Esophagus muscularis mucosa (tissue), 4 donors: Measurements from ENCODE around the gene ADGRG6.

ENCODE experiments used
- CTCF ChIP-seq, 3 experiments: fragments of 200-600 bp in 2 of 3; fragments of 450-650 bp in 1 of 3; sonication (generic) in 2 of 3; IDR thresholded peaks; one replicate each; pipeline ENCODE4 v1.5.1; 2017 to 2019; ENCODE audit warnings: antibody characterized with exemption in 3 of 3, mild to moderate bottlenecking in 2 of 3, moderate library complexity in 1 of 3
- EP300 ChIP-seq: sonication (generic); formaldehyde crosslinking; IDR thresholded peaks from one replicate; pipeline ENCODE4 v1.6.1; 2017; ENCODE audit warnings: antibody characterized with exemption
- POLR2A ChIP-seq: fragments of 450-650 bp; IDR thresholded peaks from one replicate; pipeline ENCODE4 v1.6.1; 2017; ENCODE audit warnings: antibody characterized with exemption, moderate library complexity, mild to moderate bottlenecking, low read depth
- POLR2AphosphoS5 ChIP-seq, 2 donors: sonication (generic); formaldehyde crosslinking; IDR thresholded peaks; one replicate each; pipeline ENCODE4 v1.6.1; 2017; ENCODE audit warnings: antibody characterized with exemption in 2 of 2

GRCh38 chr6:142416179-142416578 lies 114.4 kb downstream of the ADGRG6 start:
- TF ChIP-seq CTCF (IDR thresholded peaks at IDR 0.05): no peak
- no peak for TF ChIP-seq EP300
- no peak for TF ChIP-seq POLR2AphosphoS5 (IDR thresholded peaks at IDR 0.05)
- TF ChIP-seq POLR2A: no peak
